OCI-M1 (cell line): ENCODE data around the gene AGPS.
"Not testable (repeated sequence)": the region's sequence is repeated elsewhere in the genome, so short reads cannot be mapped to it uniquely, and the experiment has no call there.

Experiments used
- DNase-seq: peaks from one replicate; lab custom pipeline; 2025; lab: John Stamatoyannopoulos, UW

Gene AGPS

DNA sequence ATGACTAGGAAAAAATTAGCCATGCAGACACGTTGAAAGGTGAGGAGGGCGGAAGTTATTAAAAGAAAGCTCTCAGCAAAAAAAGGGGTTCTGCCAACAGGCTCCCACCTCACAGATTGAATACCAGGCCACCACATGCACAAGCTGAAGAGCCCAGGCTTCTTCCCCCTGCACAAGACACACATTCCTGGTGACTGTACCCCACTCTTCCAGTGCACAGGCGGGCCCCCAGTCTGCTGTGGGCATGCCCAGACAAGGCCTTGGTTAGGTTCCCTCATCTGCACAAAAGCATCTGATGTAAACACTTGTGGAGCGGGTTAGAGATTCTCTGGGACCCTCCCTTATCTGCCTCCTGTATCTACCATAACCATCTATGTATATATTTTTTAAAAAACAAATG lies 81.7 kb downstream of the AGPS start:
- no peak for DNase-seq

DNA sequence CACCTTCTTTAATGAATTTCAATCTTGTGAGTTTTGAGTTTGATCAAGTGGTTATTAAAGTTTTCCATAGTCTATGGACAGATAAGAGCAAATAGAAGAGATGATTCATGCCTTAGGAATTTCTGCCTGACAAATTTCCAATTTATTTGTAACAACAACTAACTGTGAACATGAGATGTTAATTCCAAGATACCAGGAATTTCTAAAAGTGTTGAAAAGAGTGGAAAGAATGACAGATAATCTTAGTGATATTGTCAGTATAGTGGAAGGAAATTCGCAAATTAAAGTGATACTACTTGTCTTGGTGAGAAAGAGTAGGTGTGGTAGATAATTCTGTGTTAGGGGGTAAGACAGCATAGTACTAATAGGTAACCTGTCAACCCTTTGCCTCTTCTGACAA lies 82.4 kb downstream of the AGPS start:
- DNase-seq = no peak

DNA sequence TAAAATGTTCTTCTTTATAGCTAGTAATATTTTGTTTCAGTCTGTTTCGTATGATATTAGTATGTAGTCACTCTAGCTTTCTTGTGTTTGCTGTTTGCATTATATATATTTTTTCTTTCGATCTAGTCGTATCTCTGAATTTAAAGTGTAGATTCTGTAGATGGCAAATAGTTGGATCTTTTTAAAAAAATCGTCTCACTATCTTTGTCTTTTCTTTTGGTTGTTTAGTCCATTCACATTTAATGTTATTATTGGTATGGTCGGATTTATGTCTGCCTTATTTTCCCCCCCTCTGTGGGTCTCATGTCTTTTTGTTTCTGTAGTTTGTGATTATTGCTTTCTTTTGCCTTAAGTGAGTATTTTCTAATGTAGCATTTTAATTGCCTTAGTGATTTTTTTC lies 84.3 kb downstream of the AGPS start:
- no peak for DNase-seq

DNA sequence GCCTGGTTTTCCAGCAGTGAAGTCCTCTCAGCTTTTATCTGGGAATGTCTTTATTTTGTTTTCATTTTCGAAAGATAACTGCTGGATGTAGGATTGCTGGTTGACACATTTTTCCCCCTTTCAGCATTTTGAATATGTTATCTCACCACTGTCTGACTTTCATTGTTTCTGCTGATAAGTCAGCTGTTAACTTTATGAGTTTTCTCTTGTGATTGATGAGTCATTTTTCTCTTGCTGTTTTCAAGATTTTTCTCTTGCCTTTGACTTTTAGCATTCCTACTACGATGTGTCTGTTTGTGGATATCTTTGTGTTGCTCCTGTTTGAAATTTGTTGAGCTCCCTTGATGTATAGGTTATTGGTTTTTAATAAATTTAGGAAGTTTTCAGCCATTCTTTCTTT lies 85.5 kb downstream of the AGPS start:
- no peak for DNase-seq

DNA sequence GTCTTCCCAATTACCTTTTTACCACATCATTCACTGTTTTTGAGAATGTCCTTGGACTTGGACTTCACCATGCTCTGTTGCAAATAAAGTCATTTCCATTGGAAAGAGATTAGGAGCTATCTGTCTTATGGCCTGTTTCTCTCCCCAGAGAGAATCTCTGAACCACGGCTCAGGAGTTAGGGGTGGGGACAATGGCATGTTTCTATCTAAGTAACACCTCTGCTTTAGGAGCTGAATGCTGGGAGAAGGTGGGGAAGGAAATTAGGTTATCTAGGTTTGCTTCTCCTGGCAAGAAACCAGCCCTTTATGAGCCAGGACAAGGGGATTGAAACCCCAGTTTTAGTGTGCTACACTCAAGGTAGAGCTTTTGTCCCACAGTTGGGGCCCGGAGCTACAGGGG lies 86.3 kb downstream of the AGPS start:
- DNase-seq = no peak

DNA sequence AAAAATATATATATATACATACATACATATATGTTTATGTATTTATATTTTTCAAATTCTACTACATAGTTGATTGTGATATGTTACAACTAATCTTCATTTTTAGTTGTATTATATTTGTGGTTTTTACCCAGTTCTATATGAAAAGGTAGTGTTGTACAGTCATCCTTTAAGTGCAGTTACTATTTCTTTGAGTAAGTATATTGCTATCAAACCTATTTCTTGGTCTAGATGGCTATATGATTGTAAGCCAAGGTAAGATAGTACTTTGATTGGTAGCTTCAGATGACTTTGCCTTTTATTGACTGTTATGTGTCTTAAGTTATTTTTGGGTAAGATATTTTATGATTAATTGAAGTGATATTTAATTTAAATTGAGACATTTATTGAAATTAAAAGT lies 89.6 kb downstream of the AGPS start:
- no peak for DNase-seq

DNA sequence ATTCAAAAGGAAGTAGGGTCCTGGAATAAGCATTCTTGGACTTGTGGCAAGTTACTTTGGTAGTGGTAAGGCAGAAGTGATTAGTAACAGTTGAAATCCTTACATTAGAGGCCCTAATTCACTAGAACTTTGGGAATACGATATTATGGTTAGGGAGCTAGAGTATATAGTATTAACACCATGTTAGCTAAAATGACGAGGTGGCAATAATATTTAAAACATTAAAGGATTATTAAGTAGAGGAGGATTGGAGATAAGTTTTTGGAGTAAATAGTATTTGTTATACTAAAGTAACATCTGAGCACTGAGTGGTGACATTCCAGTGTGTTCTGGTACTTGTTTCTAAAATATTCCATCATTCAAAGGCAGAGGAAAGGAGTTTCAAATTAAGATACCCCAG lies 91.0 kb downstream of the AGPS start:
- DNase-seq = no peak

DNA sequence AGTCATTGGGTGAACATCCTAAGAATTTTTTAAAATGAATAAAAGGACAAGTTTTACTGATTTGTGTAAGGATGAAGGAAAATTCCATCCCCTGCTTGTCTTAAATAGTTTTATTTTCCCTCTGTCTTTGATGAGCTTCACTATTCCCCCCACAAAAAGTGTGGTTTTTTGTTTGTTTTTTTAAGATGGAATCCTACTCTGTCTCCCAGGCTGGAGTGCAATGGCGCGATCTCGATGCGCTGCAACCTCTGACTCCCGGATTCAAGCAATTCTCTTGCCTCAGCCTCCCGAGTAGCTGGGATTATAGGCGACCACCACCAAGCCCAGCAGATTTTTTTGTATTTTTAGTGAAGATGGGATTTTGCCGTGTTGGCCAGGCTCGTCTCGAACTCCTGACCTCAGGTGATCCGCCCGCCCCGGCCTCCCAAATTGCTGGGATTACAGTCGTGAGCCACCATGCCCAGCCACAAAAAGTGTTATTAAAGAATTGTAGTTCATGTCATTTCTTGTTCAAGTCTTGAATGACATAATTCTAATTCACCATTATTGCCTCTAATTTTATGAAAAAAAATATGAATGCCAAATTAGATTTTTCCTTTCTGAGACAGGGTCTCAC lies 91.7 kb downstream of the AGPS start:
- DNase-seq = no peak

DNA sequence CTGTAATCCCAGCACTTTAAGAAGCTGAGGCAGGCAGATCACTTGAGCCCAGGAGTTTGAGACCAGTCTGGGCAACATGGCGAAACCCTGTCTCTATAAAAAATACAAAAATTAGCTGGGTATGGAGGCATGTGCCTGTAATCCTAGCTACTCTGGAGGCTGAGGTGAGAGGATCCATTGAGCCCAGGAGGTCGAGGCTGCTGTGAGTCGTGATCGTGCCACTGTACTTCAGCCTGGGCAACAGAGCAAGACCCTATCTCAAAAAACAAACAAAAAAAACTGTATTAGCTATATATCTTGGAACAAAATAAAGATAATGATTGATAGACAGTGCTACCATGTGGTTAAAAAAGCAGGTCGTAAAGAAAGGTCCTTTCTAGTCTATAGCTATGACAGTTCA lies 93.1 kb downstream of the AGPS start:
- DNase-seq = not testable (repeated sequence)

DNA sequence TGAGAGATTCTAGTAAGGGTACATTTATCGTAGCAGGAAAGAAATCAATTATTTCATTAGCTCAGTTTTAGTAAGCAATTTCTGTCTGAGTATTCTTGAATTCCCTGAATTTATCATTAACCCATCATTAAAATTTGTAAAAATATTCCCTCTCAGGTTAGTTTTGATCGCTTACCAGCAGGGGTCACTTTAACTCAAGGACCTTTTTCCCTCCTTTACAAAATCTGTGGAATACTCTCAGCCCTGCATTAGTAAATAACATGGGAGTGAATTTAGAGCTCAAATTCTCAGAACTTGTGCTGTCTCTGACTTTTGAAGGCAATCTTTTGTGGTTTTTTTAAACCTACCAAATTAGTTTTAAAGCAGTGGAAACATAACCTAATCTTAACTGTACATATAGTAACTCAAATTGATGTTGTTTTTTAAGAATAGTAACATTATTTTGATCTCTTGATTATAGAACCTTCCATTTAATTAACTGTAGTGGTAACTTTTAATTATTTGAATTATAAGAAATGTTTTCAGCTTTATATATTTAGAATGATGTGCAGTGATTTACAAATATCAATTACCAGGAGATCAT lies 97.2 kb downstream of the AGPS start:
- peak; percentile 28 for DNase-seq

DNA sequence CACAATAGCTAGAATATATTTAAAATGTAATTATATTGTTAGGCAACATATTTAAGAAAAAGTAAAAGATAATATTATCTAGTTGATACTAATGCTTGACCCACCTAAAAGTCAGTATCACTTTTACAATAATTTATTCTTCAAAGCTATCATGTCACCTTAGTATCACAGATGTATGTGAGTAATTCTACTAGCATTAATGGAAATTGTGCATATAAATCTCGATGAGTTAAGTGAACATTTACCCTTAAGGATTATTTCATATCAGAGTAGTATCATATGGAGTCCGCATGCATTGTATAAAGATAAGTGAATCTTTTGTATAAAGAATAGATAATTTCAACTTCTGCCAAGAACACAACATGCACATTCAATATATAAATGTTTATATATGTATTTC lies 103.4 kb downstream of the AGPS start:
- DNase-seq = no peak

DNA sequence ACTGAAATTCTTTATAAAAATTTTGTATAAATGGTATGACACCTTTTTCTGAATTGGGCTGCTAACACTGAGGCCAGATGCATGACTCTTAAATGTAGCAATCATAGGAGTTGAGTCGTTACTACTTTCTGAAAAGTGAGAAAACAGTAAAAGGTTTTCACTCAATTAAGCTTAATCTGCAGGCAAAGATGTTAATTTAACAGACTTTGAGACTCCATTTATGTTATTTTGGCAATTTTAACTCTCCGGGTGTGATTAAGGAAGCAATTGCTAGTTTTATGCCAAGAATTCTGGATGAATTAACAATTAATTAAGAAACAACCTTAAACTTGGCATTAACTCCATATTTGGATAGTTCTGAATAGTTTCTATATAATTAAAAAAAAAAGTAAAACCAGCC lies 104.3 kb downstream of the AGPS start:
- no peak for DNase-seq

DNA sequence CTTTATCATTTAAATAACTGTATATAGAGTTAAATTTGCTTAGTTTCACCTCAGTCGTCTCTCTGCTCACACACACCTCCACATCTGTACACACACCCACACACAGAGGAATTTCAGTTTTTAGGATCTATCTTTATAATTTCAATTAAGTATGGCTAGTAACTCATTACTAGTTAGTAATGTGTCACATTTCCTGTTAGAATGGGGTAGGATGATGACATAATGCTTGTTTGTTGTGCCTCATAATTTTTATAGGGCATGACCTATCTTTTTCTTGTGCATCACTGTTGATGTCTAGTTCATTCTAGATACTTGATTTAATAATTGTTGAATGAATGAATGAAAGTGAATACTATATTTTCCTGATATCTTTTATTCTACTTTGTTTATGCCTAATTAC lies 108.6 kb downstream of the AGPS start:
- DNase-seq = no peak

DNA sequence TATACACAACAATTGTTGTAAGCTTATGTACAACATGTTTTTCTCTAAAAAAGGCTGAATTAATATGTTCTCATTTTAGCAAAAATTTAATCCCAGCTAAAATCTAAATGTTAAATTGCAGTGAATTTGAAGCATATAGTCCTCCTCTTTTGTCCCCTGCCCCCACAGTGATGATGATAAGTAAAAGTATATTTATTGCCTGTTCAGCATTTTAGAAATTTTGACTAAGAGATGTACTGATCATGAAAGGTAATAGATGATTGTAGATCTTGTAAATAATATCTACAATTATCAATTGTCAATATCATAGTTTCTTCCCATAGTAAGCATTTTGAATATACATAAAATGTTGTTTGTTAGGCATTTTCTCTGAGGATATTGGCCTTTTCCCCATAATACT lies 113.9 kb downstream of the AGPS start:
- no peak for DNase-seq

DNA sequence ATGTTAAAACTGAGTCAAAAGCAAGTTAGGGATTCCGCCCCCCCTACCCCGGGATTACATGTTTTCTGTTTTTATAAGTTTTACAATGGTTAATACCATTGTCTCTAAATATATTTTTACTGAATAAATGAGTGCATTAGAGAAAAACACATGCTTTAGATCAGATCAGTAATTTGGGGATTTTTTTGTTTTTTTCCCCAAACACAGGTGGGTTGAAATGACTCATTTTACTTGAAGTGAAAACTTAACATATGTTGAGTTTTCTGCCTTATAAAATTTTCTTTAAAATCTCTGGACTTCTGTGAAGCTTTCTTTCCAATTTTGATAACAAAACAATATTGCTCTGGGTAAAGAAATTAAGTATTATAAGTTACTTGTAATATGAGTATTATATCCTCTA lies 114.4 kb downstream of the AGPS start:
- DNase-seq = no peak

DNA sequence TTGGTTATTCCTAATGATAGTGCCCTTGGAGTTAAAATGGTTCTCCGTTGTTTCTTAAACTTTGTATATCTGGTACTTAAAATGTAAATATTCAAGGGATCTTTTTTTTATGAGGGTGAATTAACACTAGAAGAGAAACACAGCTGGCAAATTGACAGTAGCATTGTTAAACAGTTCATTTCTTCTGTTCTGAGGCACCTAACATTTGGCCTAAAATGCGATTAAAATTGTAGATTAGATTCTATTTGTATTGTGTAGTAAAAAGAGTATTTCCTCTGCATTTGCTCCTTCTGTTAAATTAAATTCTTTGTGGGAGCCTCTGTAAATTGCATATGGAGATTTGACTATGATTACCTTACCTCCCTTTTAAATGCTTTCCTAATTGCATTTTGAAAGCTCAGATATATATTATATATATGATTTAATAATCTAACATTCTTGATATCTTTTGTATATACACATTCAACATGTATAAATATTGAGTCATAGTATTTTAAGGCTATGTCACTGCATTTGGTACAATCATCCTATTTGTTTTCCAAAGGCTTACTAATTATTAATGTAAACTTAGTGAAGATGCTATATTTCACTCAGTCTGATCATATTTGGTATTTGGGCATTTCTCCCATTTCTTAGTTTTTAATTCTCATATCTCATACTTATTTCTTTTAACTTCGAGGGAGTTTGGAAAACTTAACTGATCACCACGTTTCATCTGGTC lies 124.4 kb downstream of the AGPS start:
- no peak for DNase-seq

DNA sequence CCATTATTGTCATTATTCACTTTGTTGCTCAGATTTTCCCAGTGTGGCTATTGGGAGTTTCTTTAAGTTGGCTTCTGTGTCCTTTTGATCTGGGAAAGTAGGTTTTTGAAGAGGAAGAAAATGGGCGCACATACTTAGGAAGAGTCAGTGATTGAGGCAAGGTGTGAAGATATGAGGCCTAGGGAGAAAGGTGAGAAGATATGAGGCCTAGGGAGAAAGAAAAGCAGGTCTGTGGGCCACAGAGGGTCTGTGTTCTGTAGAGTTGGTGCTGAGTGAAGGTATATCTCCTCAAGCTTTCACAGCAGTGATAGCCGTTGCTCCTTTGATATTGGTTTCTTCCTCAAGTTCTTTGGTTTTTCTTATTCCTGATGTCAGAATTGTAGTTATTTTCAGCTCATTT lies 126.2 kb downstream of the AGPS start:
- no peak for DNase-seq

DNA sequence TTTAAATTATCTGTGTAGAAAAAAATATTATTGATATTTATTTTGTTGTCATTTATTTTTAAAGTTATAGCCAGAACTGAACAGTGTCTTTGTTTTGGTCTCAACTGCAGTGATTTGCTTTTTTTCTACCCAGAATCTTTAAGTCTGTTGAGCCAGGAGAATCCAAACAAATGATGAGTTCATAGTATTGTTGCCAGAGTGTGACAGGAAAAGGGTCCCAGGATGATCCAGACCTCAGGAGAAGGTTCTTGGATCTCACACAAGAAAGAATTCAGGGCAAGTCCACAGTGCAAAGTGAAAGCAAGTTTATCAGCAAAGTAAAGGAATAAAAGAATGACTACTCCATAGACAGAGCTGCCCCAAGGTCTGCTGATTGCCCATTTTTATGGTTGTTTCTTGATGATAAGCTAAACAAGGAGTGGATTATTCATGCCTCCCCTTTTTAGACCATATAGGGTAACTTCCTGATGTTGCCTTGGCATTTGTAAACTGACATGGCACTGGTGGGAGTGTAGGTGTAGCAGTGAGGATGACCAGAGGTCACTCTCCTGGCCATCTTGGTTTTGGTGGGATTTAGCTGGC lies 127.1 kb downstream of the AGPS start:
- DNase-seq = peak; percentile 40

DNA sequence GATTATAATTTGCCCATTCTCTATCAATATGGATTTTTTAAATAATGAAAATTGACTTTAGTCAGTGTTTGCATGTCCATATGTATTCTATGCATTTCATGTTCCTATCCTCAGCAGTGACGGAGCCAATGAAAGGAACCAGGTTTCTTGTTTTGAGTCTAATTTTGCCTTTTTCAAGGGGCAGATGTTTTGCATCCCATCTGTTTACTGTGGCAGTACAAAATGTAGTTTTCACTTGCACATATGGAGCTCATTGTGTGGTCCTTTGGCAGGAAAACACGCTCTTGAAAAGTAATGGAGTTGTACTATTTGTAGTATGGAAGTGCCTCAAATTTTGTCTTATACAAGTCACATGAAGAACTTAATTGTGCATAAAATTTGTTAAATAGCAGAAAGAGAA lies 127.8 kb downstream of the AGPS start:
- DNase-seq = no peak

DNA sequence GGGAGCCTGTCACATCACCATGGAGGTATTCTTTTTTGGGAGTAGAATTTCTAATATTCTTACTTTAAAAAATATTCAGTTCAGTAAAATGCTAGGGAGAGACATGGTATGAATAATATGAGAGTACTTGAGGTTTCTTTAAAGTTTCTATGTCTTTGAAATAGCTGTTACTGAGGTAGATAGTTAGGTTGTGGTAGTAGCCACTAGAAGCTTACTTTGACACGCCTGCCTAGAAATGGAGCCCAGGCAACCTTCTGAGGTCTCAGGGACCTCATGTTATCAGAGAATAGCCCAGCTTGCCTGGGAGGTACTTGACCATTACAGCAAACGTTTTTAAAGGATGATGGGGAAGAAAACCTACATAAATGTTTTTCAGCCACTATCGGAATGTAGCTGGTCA lies 131.2 kb downstream of the AGPS start:
- DNase-seq = no peak

DNA sequence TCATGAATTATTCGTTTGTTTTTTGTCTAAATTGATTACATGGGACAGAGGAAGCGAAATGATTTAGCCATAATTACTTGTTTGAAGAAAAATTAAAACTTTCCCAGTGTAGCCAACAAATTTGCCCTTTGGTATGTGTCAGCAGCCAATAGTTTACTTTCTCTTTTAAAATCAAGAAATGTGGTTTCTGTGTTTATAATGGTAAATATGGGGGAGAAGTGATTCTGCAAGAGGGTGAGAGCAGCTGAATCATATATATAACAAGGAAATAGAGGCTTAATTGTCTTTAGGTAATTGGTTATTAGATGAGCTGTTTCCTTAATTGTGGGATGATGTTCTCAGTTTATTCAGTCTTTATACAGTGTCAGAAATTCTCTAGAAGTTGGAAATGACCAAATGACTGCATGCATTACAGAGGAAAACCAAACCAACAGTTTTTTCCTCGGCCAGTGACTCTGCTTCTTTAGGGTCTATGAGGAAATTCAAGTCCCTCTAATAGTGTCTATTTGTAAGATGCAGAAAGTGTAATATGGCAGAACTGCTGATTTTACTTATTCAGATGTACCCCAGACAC lies 132.9 kb downstream of the AGPS start:
- DNase-seq = no peak

DNA sequence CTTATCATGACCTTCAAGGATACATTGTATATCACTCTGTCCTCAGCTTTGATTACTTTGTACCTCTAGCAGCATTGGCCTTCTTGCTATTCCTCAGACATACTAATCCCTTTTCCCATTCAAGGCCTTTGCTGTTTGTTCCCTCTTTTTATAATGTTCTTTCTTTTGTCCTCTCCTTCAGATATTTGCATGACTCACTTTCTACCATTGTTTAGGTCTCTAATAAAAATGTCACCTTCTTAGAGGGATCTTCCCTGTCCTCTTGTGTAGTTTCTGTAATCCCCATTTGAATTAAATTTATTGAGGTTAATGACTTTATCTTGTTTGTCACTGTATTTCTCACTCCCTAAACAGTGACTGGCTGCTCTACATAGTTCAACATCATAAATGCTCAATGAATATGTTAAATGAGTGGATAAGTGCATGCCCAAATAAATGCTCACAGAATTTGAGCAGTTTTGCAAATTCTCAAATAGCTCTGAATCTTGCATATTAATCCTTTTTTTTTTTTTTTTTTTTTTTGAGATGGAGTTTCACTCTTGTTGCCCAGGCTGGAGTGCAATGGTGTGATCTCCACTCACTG lies 135.9 kb downstream of the AGPS start:
- no peak for DNase-seq

DNA sequence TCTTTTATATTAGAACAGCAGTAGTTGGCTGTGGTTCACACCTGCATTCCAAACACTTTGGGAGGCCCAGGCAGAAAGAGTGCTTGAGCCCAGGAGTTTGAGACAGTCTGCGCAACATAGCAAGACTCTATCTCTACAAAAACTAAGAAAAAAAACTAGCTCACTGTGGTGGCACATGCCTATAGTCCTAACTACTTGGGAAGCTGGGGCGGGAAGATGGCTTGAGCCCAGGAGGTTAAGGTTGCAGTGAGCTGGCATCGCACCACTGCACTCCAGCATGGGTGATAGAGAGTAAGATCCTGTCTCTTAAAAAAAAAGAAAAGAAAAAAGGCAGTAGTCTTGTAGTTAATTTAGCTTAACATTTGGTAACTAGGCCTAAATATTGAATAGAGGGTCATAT lies 136.6 kb downstream of the AGPS start:
- no peak for DNase-seq
